Chondrocyte (in vitro differentiated cells): ENCODE results near the gene SPATA20. TPM values are rescaled to one million over a fixed set of nuclear protein-coding genes. Genes with fewer than 3 reads are reported as not detected.

Source experiments
- DNase-seq: peaks from one replicate; pipeline ENCODE4 v3.0.0; 2021; ENCODE audit warnings: mixed read lengths, low spot score
- H3K27ac Mint-ChIP-seq: one replicate; pipeline ENCODE4 v1.8.0; 2021; ENCODE audit warnings: mild to moderate bottlenecking, moderate library complexity, mixed read lengths; ENCODE audit not compliant: unreplicated experiment
- H3K27me3 Mint-ChIP-seq: 2 replicates; pipeline ENCODE4 v1.8.0; 2021; ENCODE audit warnings: low read depth, mixed read lengths
- H3K36me3 Mint-ChIP-seq: 2 replicates; pipeline ENCODE4 v1.8.0; 2021; ENCODE audit warnings: low read depth, mixed read lengths
- H3K4me1 Mint-ChIP-seq: 2 replicates; pipeline ENCODE4 v1.8.0; 2021; ENCODE audit warnings: low read depth, mild to moderate bottlenecking, mixed read lengths
- H3K4me3 Mint-ChIP-seq: one replicate; pipeline ENCODE4 v1.8.0; 2021; ENCODE audit warnings: mild to moderate bottlenecking, moderate library complexity, mixed read lengths; ENCODE audit not compliant: unreplicated experiment
- H3K9me3 Mint-ChIP-seq: 2 replicates; pipeline ENCODE4 v1.8.0; 2021; ENCODE audit warnings: low read depth, mixed read lengths
- total RNA-seq: library from RNA; stranded (reverse); gene quantifications from 3 replicates; pipeline ENCODE4 v1.2.1, GENCODE V29; 2021
- TF ChIP-seq, protein P1 (sequence below): fragments of 200-600 bp; sonication (generic); IDR thresholded peaks from 2 replicates; pipeline ENCODE4 v1.5.0; 2021; ENCODE audit warnings: antibody characterized with exemption, mild to moderate bottlenecking, moderate library complexity

The SPATA20 gene
- total RNA-seq, 1 donor from 2014 or later = 51.8 TPM

DNA sequence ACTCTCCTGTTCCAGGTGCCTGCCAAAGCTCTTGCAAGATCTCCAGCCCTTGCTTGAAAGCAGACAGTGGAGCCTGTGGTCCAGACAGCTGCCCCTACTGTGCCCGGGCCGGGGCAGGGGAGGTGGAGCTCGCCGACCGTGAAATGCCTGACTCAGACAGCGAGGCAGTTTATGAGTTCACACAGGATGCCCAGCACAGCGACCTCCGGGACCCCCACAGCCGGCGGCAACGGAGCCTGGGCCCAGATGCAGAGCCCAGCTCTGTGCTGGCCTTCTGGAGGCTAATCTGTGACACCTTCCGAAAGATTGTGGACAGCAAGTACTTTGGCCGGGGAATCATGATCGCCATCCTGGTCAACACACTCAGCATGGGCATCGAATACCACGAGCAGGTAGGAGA is 31.2 kb downstream of the SPATA20 start:
- TF ChIP-seq, protein P1, sequence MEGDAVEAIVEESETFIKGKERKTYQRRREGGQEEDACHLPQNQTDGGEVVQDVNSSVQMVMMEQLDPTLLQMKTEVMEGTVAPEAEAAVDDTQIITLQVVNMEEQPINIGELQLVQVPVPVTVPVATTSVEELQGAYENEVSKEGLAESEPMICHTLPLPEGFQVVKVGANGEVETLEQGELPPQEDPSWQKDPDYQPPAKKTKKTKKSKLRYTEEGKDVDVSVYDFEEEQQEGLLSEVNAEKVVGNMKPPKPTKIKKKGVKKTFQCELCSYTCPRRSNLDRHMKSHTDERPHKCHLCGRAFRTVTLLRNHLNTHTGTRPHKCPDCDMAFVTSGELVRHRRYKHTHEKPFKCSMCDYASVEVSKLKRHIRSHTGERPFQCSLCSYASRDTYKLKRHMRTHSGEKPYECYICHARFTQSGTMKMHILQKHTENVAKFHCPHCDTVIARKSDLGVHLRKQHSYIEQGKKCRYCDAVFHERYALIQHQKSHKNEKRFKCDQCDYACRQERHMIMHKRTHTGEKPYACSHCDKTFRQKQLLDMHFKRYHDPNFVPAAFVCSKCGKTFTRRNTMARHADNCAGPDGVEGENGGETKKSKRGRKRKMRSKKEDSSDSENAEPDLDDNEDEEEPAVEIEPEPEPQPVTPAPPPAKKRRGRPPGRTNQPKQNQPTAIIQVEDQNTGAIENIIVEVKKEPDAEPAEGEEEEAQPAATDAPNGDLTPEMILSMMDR = no peak
- peaks cover 2% of the 10 kb centered on the region for H3K9me3 Mint-ChIP-seq
- no peaks in the 10 kb centered on the region for H3K4me1 Mint-ChIP-seq
- no peak overlapping the region for H3K27ac Mint-ChIP-seq
- no peaks in the 10 kb centered on the region for H3K36me3 Mint-ChIP-seq
- H3K27me3 Mint-ChIP-seq = peaks cover 18% of the 10 kb centered on the region
- H3K4me3 Mint-ChIP-seq = no peak overlapping the region
- DNase-seq = no peak

DNA sequence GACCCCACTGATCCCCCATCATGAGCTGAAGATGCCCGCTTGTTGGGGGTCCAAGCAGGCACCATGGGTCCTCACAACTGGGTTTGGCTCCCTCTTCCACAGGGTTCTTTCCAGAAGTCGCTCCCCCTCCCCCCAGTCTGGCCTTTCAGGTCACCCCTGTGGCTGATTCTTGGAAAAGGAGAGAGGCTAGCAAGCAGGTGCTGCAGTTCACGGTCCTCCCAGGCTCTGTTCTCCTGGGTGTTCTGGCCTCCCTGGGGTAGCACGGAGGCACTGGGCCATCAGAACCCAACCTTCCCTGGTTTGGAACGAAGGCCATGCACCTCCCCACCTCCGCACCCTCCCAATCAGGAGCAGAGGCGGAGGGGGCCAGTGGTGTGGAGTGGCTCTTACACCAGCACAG is 32.4 kb downstream of the SPATA20 start:
- no peak for DNase-seq
- peaks cover 2% of the 10 kb centered on the region for H3K9me3 Mint-ChIP-seq
- TF ChIP-seq, protein P1 = no peak
- no peaks in the 10 kb centered on the region for H3K4me1 Mint-ChIP-seq
- H3K4me3 Mint-ChIP-seq = no peak overlapping the region
- no peaks in the 10 kb centered on the region for H3K36me3 Mint-ChIP-seq
- no peak overlapping the region for H3K27ac Mint-ChIP-seq
- peaks cover 24% of the 10 kb centered on the region for H3K27me3 Mint-ChIP-seq

DNA sequence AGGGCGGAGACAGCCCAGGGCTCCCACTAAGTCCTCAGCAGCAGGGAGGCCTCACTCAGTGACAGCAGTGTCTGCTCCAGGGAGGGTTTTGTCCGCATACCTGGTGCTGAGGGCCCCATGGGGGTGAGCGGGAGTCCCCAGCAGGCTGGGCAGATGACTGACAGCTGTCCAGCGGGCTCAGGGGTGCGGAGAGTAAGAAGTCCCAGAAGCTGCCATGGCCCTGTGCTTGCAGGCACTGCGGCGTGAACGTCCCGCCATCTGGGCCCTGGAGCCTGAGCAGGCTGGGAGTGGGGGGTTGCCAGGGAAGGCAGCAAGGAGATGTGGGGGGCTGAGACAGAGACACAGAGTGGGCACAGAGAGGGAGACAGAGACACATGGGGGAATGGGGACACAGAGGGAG is 33.7 kb downstream of the SPATA20 start:
- Mint-ChIP-seq H3K36me3 (no peaks in the 10 kb centered on the region), H3K4me3 (no peak overlapping the region), H3K9me3 (peaks cover 2% of the 10 kb centered on the region), H3K4me1 (no peaks in the 10 kb centered on the region), H3K27me3 (peaks cover 25% of the 10 kb centered on the region), H3K27ac (no peak overlapping the region)
- TF ChIP-seq, protein P1 = no peak
- no peak for DNase-seq

- H3K4me1 Mint-ChIP-seq = no peaks in the 10 kb centered on the region
- no peak overlapping the region for H3K27ac Mint-ChIP-seq
- H3K9me3 Mint-ChIP-seq = peaks cover 2% of the 10 kb centered on the region
- no peaks in the 10 kb centered on the region for H3K36me3 Mint-ChIP-seq
- TF ChIP-seq, protein P1 = no peak
- peaks cover 31% of the 10 kb centered on the region for H3K27me3 Mint-ChIP-seq
- no peak overlapping the region for H3K4me3 Mint-ChIP-seq
- DNase-seq = no peak
Observed at GRCh38 chr17:50581316-50581715, 34.3 kb downstream of the SPATA20 start.

DNA sequence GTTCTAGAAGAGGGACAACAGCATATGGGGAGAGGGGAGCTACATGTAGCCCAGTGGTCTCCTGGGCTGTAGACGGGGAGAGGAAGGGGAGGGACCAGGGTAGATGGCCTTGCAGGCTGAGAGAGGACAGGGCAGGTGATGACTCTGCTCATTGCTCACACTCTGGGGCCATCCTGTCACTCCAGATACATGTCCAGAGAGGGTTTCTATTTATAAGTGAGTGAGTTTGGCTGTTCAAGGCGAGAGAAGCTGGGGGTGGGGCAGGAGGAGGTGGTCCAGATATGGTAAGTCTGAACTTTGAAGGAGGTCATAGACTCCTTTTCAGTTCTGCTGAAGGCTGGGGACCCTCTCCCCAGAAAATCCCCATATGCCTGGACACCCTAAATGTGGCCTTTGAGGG is 35.8 kb downstream of the SPATA20 start:
- H3K9me3 Mint-ChIP-seq = peaks cover 2% of the 10 kb centered on the region
- TF ChIP-seq, protein P1 = no peak
- H3K27me3 Mint-ChIP-seq = peaks cover 30% of the 10 kb centered on the region
- no peak overlapping the region for H3K4me3 Mint-ChIP-seq
- no peak for DNase-seq
- H3K4me1 Mint-ChIP-seq = no peaks in the 10 kb centered on the region
- no peak overlapping the region for H3K27ac Mint-ChIP-seq
- H3K36me3 Mint-ChIP-seq = no peaks in the 10 kb centered on the region
